Dermis microvascular lymphatic vessel endothelial cell (primary cell): ENCODE results near the gene SCLT1. TPM values are rescaled to one million over a fixed set of nuclear protein-coding genes. Genes with fewer than 3 reads are reported as not detected.
"Not testable (repeated sequence)": the region's sequence is repeated elsewhere in the genome, so short reads cannot be mapped to it uniquely, and the experiment has no call there.

Source experiments
- DNase-seq, 2 donors: peaks; one replicate each; pipeline versions ENCODE4 v3.0.0 to v3.0.0-alpha.2; 2010; ENCODE audit warnings: low read depth in 2 of 2
- total RNA-seq: library from RNA; depleted of rRNA; stranded (reverse); fragments of >200 nt; gene quantifications from 2 replicates; pipeline ENCODE4 v1.2.1, GENCODE V29; 2014

Gene SCLT1
- total RNA-seq, 1 donor from 2014 or later, result 7.2 TPM

DNA sequence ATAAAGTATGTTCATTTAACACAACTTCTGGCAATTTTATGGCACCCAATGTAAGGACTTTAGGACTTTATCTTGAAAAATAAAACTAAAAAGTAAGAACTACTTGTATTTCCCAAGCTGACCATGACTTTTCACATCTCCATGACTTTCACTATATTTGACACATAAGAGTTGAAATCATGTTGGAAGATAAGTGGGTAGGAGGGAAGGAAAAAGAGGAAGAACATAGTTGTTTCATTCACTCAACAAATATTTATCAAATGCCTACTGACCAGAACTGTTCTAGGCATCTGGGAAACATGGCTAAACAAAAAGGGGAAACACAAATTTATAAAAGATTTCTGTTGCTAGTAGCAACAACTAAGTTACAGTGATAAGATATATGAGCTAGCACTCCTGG is 16.0 kb downstream of the SCLT1 start:
- DNase-seq, result no peak

GRCh38 chr4:129069537-129069936 is 23.8 kb downstream of the SCLT1 start:
- not testable (repeated sequence) for DNase-seq

DNA sequence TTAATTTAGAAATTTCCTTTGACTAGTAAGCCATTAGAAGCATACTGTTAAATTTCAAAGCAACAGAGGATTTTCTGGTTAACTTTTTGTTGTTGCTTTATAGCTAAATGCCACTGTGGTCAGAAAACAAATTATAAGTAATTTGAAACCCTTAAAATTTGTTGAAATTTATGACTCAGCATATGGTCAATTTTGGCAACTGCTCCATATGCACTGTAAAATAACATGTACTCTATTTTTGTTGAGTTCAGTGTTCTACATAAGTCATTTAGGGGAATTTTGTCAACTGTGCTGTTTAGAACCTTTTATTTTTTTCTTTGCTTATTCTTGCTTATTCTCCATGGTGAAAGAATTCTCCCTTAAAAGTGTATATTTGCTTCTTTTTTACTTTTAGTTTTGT is 28.6 kb downstream of the SCLT1 start:
- DNase-seq, result no peak

DNA sequence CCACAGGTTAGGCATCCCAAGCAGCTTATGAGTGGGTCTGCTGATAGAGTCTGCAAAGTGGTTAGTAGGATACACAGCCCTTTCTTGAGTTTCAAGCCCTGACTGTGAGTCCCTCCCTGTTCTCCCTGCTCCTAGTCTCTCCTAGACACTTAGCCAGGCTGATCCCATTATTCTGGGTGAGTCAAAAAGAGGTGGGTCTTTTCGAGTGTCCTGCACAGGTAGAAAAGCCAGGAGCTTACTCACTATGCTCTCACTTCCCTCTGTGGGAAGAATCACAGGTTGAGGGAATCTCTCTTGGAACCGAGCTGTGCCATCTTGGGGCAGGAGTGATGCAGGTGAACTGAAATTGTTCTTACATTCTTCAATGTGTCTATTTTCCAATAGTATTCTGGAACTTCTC is 29.7 kb downstream of the SCLT1 start:
- DNase-seq, result no peak

DNA sequence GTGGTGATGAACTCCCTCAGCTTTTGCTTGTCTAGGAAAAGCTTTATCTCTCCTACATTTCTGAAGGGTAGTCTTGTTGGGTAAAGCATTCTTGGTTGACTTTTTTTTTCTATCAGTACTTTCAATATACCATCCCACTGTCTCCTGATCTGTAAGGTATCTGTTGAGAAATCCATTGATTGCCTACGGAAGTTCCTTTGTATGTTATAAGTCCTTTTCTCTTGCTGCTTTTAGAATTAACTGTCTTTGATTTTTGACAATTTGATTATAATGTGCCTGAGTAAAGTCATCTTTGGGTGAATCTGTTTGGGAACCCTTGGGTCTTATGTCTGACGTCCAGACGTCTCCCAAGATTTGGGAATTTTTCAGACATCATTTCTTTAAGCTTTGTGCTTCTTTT is 30.8 kb downstream of the SCLT1 start:
- DNase-seq, result no peak

GRCh38 chr4:129059028-129059427 is 34.3 kb downstream of the SCLT1 start:
- DNase-seq, result no peak

GRCh38 chr4:129046055-129046959 is 47.0 kb downstream of the SCLT1 start:
- no peak for DNase-seq

DNA sequence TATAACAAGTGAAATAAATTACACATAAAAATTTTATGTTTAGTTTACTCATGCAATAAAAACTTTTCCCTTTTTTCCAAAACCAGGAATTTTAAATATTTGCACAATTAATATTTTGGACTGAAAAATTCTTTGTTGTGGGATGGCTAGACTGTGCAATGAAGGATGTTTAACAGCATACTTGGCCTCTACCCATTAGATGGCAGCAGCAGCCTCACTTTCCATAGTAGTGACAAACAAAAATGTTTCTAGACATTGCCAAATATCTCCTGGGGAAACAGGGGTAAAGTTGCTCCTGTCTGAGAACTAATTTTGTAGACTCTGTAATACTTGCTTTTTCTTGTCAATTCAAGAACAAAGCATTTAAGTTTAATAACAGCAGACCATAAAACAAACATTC is 49.8 kb downstream of the SCLT1 start:
- peak in 1 of 2 donors; percentile 7 for DNase-seq

DNA sequence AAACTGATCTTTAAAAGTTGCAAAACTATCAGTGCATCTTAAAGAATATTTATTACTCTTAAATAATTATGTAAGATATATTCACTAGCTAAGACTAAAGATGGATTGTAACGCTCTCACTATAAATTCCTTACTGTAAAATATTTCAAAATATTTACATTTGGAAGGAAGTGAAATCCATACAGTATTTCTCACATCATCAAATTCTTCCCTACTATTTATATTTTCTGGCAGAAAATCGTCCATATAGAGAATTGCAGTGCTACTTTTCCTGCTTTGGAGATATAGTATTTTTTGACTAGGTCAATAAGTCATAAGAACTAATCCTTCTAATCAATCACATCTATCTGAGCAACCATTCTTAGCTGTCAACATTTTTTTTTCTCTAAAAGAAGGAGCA is 52.9 kb downstream of the SCLT1 start:
- DNase-seq, result no peak

- DNase-seq, result no peak
Measured at GRCh38 chr4:129037093-129037492, 56.2 kb downstream of the SCLT1 start.

- no peak for DNase-seq
Measured at GRCh38 chr4:129014566-129015509, 78.5 kb downstream of the SCLT1 start.

DNA sequence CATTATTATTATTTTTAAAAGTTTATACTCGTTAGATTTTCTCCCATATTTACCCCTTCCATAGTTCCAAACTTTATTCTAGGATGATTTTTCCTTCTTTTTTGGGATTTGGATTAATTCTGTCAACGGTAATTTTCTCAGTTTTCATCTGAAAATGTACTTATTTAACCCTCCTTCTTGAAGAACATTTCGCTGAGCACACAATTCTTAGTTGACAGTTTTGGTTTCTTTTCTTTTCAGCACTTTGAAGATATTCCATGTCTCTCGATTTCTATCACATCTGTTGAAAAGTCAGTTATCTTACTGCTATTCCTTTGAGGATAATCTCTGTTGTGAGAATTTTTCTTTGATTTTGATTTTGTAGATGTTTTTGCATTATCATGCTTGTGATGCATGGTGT is 85.2 kb downstream of the SCLT1 start:
- no peak for DNase-seq

GRCh38 chr4:128986908-128987307 is 106.4 kb downstream of the SCLT1 start:
- no peak for DNase-seq

DNA sequence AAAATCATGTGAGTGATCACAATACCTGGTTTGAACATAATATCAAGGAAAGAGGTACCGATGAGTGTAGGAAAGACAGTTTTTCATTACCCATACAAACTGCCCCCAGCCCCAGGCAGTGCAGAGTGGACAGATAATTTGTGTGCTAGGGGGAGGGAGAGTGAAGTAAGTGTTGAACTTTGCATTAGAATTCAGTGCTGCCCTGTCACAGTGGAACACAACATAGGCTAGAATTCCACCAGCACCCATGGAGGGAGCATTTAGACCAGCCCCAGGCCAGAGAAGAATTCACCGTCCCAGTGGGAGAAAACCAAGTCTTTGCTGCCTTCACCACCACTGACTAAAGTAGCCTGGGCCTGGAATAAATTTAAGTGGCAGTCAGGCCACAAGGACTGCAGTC is 107.3 kb downstream of the SCLT1 start:
- DNase-seq, result no peak

GRCh38 chr4:128983771-128984485 is 109.4 kb downstream of the SCLT1 start:
- DNase-seq, result no peak

GRCh38 chr4:128981377-128981776 is 112.0 kb downstream of the SCLT1 start:
- no peak for DNase-seq

DNA sequence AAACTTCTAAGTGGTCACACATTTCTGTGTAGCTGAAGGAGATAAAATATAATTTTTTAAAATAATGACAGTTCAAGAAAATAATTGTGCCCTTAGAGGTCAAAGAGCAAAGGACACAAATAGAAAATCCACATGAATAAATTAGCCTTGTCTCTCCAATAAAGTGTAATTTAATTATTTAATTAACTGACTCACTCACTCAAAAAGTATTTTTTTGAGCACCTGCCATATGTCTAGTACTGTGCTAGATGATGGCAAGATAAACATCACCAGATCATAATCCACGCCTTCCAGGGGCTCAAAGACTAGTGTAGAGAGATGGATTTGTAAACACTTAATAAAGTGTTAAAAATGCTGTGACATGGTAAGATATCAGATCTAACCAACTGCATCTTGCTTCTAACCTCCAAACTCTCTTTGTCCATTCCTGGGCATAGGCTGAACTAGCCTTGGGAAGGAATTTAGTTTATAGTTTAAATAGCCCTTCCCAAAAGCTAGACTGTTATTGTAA is 112.5 kb downstream of the SCLT1 start:
- no peak for DNase-seq

DNA sequence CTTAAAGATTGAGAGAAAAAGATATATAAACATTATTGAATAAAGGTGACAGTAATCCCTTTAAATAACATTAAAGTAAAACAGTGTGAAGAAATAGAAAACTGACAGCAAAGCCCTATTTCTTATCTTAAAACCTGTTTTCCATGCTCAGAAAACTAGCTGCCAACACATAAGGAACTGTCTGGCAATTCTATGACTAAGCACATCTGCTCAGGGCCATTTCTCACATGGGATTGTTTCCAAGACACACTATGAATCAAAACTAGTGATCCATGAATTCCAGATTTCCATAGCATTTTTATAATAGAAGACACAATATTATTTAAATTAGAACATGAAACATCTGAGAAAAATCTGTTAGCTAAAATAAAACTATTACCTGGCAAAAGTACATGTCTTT is 113.4 kb downstream of the SCLT1 start:
- DNase-seq, result peak in 1 of 2 donors; percentile 61

DNA sequence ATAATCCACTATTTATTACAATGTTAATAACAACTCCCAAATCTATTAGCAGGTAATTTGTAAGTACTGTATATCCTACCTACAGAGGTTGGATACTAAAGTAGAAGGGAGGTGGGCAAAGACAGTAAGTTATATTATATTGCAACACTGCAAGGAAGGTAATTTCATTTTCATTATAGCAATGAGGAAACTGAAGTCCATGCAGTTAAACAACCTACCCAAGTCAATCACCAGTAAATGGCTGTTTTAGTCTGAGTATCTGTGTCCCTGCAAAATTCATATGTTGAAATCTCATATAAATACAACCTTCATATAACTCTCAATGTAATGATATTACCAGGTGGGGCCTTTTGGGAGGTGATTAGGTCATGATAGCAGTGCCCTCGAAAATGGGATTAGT is 114.4 kb downstream of the SCLT1 start:
- no peak for DNase-seq

GRCh38 chr4:128974136-128974581 is 119.2 kb downstream of the SCLT1 start:
- no peak for DNase-seq

DNA sequence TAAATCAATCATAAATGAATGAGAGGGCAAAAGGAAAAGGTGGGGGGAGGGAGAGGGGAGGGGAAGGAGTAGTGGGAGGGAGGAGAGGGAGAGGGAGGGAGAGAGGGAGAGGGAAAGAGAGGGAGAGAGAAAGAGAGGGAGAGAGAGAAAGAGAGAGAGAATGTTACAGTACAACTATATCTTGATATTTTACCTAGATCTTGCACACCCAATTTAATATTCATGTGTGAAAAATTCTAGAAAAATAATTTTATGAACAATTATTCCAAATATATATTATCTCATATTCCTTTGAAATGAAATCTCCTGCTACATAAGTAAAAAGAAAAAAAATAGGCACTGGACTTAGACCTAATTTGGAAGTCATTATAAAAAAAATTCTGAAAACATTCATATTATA is 120.0 kb downstream of the SCLT1 start:
- no peak for DNase-seq
